ENCODE results near the gene CSRP2.

DNA sequence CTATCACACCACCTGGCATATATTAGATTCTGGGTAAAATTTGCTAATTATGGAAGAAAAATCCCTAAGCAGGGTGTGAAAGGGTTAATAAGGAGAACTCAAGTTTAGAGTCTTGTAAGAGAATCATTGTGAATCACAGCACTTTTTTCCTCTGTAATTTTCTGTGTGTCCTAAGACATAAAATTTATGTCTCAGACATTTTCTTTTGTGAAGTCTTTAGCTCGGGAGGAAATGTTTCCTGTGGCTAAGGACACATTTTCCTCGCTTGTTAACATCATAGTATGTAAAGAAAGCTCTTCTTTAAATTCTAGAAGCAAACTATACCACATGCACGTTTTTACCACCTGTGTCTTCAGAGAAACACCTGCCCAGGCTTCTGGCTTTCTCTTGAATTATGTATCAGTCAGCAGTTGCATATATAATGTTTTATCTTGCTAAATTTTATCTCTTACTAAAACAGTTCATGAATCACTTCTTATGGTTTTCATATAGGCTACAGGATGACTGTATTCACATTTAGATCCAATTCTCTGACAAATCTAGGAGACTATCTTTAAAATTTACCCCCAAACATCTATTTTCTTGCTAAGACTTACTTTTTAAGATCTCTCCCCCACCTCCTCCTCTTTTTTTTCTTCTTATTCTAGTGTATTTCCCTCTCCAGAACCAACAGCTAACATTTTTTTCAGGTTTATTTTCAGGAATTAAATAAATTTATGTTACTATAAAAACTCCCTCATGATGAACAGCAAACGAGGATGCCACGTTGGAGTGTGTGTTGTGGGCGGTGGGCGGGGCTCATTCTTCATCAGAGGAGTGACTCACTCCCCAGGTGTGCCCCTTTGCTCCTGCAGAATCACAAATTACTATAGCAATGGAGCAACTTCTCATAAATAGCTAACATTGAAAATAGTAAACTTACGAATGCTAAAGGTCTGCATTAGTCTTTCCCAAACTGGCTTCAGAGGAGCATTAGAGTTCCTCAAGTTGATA, 11.6 kb upstream of the CSRP2 start:
- TF ChIP-seq CTCF (conservative IDR thresholded peaks at IDR 0.05 in 1 of 2, IDR thresholded peaks at IDR 0.05 in 1 of 2; ENCODE audit: low read depth in 1 of 2, low read length in 2 of 2): no peak
- no peak for TF ChIP-seq EZH2 (IDR thresholded peaks at IDR 0.05; ENCODE audit: low read length, missing control alignments)

All from fibroblast of lung (primary cell).